ENCODE data around the gene MEI1.

DNA sequence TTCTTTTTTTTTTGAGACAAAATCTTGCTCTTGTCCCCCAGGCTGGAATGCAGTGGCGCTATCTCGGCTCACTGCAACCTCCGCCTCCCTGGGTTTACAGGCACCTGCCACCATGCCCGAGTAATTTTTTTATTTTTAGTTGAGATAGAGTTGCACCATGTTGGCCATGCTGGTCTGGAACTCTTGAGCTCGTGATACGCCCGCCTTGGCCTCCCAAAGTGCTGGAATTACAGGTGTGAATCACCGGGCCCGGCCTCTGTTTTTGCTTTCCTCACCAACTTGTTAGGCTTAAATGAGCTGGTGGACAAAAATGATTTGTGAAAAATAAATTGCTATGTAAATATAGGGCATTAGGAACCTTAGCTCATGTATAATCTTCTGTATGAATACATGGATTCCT lies 3.5 kb downstream of the MEI1 start:
- TF ChIP-seq, protein P1, sequence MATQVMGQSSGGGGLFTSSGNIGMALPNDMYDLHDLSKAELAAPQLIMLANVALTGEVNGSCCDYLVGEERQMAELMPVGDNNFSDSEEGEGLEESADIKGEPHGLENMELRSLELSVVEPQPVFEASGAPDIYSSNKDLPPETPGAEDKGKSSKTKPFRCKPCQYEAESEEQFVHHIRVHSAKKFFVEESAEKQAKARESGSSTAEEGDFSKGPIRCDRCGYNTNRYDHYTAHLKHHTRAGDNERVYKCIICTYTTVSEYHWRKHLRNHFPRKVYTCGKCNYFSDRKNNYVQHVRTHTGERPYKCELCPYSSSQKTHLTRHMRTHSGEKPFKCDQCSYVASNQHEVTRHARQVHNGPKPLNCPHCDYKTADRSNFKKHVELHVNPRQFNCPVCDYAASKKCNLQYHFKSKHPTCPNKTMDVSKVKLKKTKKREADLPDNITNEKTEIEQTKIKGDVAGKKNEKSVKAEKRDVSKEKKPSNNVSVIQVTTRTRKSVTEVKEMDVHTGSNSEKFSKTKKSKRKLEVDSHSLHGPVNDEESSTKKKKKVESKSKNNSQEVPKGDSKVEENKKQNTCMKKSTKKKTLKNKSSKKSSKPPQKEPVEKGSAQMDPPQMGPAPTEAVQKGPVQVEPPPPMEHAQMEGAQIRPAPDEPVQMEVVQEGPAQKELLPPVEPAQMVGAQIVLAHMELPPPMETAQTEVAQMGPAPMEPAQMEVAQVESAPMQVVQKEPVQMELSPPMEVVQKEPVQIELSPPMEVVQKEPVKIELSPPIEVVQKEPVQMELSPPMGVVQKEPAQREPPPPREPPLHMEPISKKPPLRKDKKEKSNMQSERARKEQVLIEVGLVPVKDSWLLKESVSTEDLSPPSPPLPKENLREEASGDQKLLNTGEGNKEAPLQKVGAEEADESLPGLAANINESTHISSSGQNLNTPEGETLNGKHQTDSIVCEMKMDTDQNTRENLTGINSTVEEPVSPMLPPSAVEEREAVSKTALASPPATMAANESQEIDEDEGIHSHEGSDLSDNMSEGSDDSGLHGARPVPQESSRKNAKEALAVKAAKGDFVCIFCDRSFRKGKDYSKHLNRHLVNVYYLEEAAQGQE (IDR thresholded peaks at IDR 0.05), result no peak
- TF ChIP-seq, protein P2, sequence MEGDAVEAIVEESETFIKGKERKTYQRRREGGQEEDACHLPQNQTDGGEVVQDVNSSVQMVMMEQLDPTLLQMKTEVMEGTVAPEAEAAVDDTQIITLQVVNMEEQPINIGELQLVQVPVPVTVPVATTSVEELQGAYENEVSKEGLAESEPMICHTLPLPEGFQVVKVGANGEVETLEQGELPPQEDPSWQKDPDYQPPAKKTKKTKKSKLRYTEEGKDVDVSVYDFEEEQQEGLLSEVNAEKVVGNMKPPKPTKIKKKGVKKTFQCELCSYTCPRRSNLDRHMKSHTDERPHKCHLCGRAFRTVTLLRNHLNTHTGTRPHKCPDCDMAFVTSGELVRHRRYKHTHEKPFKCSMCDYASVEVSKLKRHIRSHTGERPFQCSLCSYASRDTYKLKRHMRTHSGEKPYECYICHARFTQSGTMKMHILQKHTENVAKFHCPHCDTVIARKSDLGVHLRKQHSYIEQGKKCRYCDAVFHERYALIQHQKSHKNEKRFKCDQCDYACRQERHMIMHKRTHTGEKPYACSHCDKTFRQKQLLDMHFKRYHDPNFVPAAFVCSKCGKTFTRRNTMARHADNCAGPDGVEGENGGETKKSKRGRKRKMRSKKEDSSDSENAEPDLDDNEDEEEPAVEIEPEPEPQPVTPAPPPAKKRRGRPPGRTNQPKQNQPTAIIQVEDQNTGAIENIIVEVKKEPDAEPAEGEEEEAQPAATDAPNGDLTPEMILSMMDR (IDR thresholded peaks at IDR 0.05; ENCODE audit: low read depth, low read length, missing input control), result no peak
- TF ChIP-seq, protein P3, sequence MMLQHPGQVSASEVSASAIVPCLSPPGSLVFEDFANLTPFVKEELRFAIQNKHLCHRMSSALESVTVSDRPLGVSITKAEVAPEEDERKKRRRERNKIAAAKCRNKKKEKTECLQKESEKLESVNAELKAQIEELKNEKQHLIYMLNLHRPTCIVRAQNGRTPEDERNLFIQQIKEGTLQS (IDR thresholded peaks at IDR 0.05), result no peak
- TF ChIP-seq RXRA (IDR thresholded peaks at IDR 0.05), result no peak
- TF ChIP-seq, protein P4, sequence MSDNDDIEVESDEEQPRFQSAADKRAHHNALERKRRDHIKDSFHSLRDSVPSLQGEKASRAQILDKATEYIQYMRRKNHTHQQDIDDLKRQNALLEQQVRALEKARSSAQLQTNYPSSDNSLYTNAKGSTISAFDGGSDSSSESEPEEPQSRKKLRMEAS (IDR thresholded peaks at IDR 0.05), result no peak

Data from liver (tissue), 3 donors.